Measurements from ENCODE around the gene SLC39A11. TPM values are rescaled to one million over a fixed set of nuclear protein-coding genes. Genes with fewer than 3 reads are reported as not detected.

SLC39A11 gene
- total RNA-seq, 6 donors from 2014 or later, result 16.3 to 57.6 (median 29.5) TPM

- H3K36me3 ChIP-seq, result no peaks in the 10 kb centered on the region
- H3K9me3 ChIP-seq, result peaks cover 0 to 7% (median 4%) of the 10 kb centered on the region in 4 donors
- H3K4me1 ChIP-seq, result peaks cover 0 to 7% (median 0%) of the 10 kb centered on the region in 4 donors
- no peak for TF ChIP-seq POLR2AphosphoS5 (IDR thresholded peaks at IDR 0.05)
- no peak for TF ChIP-seq POLR2A (IDR thresholded peaks at IDR 0.05)
- TF ChIP-seq, protein P1, sequence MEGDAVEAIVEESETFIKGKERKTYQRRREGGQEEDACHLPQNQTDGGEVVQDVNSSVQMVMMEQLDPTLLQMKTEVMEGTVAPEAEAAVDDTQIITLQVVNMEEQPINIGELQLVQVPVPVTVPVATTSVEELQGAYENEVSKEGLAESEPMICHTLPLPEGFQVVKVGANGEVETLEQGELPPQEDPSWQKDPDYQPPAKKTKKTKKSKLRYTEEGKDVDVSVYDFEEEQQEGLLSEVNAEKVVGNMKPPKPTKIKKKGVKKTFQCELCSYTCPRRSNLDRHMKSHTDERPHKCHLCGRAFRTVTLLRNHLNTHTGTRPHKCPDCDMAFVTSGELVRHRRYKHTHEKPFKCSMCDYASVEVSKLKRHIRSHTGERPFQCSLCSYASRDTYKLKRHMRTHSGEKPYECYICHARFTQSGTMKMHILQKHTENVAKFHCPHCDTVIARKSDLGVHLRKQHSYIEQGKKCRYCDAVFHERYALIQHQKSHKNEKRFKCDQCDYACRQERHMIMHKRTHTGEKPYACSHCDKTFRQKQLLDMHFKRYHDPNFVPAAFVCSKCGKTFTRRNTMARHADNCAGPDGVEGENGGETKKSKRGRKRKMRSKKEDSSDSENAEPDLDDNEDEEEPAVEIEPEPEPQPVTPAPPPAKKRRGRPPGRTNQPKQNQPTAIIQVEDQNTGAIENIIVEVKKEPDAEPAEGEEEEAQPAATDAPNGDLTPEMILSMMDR (IDR thresholded peaks at IDR 0.05), result no peak
- TF ChIP-seq EP300 (IDR thresholded peaks at IDR 0.05), result no peak
- ATAC-seq (ENCODE audit: low FRiP score in 2 of 2) (no peak), DNase-seq (no peak)
- 75 to 81% methylated on average over 3 of the region's 3 CpGs for WGBS, 2 donors
- no peak overlapping the region for H3K27ac ChIP-seq
- no peaks in the 10 kb centered on the region for H3K27me3 ChIP-seq
- no peak overlapping the region for H3K4me3 ChIP-seq
Measured at GRCh38 chr17:72706396-72706981, 386.0 kb downstream of the SLC39A11 start.

DNA sequence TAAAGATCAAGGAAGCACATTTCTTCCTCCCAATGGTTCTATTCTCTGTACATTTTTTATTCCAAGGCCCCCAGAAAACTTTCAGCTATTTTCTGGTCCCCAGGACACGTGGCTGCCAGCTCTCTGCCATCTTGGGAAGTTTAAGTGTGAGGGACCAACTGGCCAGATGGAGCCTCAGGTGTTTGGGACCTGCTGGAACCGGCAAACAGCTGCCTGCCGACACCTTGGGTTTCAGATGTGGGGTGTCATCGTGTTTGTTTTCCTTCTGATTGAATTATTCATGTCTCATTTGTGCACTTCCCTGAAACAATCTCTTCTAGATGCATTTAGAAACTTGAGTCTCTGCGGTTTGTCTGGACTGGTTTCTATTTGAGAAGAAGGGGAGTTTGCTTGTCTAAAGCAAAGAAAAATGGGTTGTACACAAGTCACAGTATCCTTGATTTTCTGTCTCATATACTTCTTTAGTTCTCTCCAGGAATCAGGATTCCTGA lies 386.5 kb downstream of the SLC39A11 start:
- Histone ChIP-seq H3K27me3 (no peaks in the 10 kb centered on the region), H3K9me3 (peaks cover 0 to 3% (median 1%) of the 10 kb centered on the region in 4 donors), H3K36me3 (no peaks in the 10 kb centered on the region), H3K4me3 (no peak overlapping the region), H3K27ac (no peak overlapping the region), H3K4me1 (peaks cover 0 to 6% (median 0%) of the 10 kb centered on the region in 4 donors)
- no peak for TF ChIP-seq EP300 (IDR thresholded peaks at IDR 0.05)
- TF ChIP-seq POLR2A (IDR thresholded peaks at IDR 0.05), result no peak
- TF ChIP-seq, protein P1 (IDR thresholded peaks at IDR 0.05), result no peak
- no peak for TF ChIP-seq POLR2AphosphoS5 (IDR thresholded peaks at IDR 0.05)
- whole genome bisulfite sequencing, 2 donors, result 77 to 82% methylated on average over 5 of the region's 5 CpGs
- DNase-seq, result no peak
- ATAC-seq (ENCODE audit: low FRiP score in 2 of 2), result no peak

DNA sequence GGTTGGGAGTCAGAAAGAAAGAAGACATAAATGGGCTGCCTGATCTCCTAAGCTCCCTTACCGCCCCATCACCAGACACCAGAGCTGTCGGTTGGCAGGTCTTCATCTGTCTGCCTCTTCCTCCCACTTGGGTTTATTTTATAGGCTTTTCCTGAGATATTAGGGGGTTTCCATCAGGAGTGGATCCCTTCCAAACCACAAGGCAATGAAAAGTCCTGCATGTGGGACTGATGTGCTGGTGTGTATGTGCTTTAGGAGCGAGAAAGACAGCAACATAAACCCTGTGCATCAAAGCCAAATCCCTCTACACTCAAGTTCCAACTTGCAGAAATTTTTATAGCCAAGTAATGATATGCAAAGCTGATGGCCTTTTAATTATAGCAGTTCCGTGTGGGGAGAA lies 389.5 kb downstream of the SLC39A11 start:
- ATAC-seq (ENCODE audit: low FRiP score in 2 of 2) (no peak), DNase-seq (no peak)
- H3K27me3 ChIP-seq, result no peaks in the 10 kb centered on the region
- H3K9me3 ChIP-seq, result no peaks in the 10 kb centered on the region
- H3K36me3 ChIP-seq, result no peaks in the 10 kb centered on the region
- H3K4me3 ChIP-seq, result no peak overlapping the region
- TF ChIP-seq EP300 (IDR thresholded peaks at IDR 0.05) (no peak), POLR2AphosphoS5 (IDR thresholded peaks at IDR 0.05) (no peak), POLR2A (IDR thresholded peaks at IDR 0.05) (no peak)
- TF ChIP-seq, protein P1 (IDR thresholded peaks at IDR 0.05), result no peak
- 88 to 89% methylated on average over 4 of the region's 4 CpGs for WGBS, 2 donors
- no peaks in the 10 kb centered on the region for H3K4me1 ChIP-seq
- H3K27ac ChIP-seq, result no peak overlapping the region

- 74 to 87% methylated on average over 6 of the region's 6 CpGs for WGBS, 2 donors
Measured at GRCh38 chr17:72702136-72702735, 390.3 kb downstream of the SLC39A11 start.

More at GRCh38 chr17:72702136-72702735, 390.3 kb downstream of the SLC39A11 start:
- TF ChIP-seq, protein P1 (IDR thresholded peaks at IDR 0.05), result no peak
- TF ChIP-seq EP300 (IDR thresholded peaks at IDR 0.05) (no peak), POLR2AphosphoS5 (IDR thresholded peaks at IDR 0.05) (no peak), POLR2A (IDR thresholded peaks at IDR 0.05) (no peak)
- ATAC-seq (ENCODE audit: low FRiP score in 2 of 2) (no peak), DNase-seq (no peak)
- Histone ChIP-seq H3K36me3 (no peaks in the 10 kb centered on the region), H3K4me1 (no peaks in the 10 kb centered on the region), H3K27ac (no peak overlapping the region), H3K9me3 (no peaks in the 10 kb centered on the region), H3K27me3 (no peaks in the 10 kb centered on the region), H3K4me3 (no peak overlapping the region)

All from upper lobe of left lung (tissue), 6 donors.